HG03558 (cell line): ENCODE results near the gene PTCH1.

Experiments used
- ATAC-seq: cut with Tn5 transposase; IDR thresholded peaks from one replicate; pipeline ENCODE4 v1.9.1; 2021; ENCODE audit warnings: moderate number of reproducible peaks; ENCODE audit not compliant: unreplicated experiment; ENCODE audit errors: extremely low read depth

PTCH1 gene

GRCh38 chr9:95513711-95514110 lies 3.1 kb downstream of the PTCH1 start:
- ATAC-seq, result no peak

- ATAC-seq, result no peak
Observed at GRCh38 chr9:95512709-95513095, 4.1 kb downstream of the PTCH1 start.

GRCh38 chr9:95511952-95512708 lies 4.6 kb downstream of the PTCH1 start:
- ATAC-seq, result no peak

- no peak for ATAC-seq
Observed at GRCh38 chr9:95511616-95511931, 5.2 kb downstream of the PTCH1 start.

GRCh38 chr9:95510709-95511615 lies 5.8 kb downstream of the PTCH1 start:
- ATAC-seq, result peak; percentile 34

- no peak for ATAC-seq
Observed at GRCh38 chr9:95509851-95510708, 6.7 kb downstream of the PTCH1 start.

- no peak for ATAC-seq
Observed at GRCh38 chr9:95508968-95509850, 7.6 kb downstream of the PTCH1 start.

- ATAC-seq, result no peak
Observed at GRCh38 chr9:95508242-95508967, 8.4 kb downstream of the PTCH1 start.

- no peak for ATAC-seq
Observed at GRCh38 chr9:95507464-95508241, 9.1 kb downstream of the PTCH1 start.

GRCh38 chr9:95506678-95507463 lies 9.9 kb downstream of the PTCH1 start:
- ATAC-seq, result no peak

GRCh38 chr9:95506428-95506677 lies 10.4 kb downstream of the PTCH1 start:
- ATAC-seq, result no peak

GRCh38 chr9:95505717-95506427 lies 10.9 kb downstream of the PTCH1 start:
- ATAC-seq, result no peak

GRCh38 chr9:95505072-95505716 lies 11.6 kb downstream of the PTCH1 start:
- ATAC-seq, result no peak

GRCh38 chr9:95504053-95504963 lies 12.5 kb downstream of the PTCH1 start:
- no peak for ATAC-seq

GRCh38 chr9:95503369-95503768 lies 13.4 kb downstream of the PTCH1 start:
- no peak for ATAC-seq

- no peak for ATAC-seq
Observed at GRCh38 chr9:95502248-95502647, 14.5 kb downstream of the PTCH1 start.
